MCF 10A (cell line): ENCODE data around the gene SSBP3. TPM values are rescaled to one million over a fixed set of nuclear protein-coding genes. Genes with fewer than 3 reads are reported as not detected.
A peak's percentile ranks its signal among the peaks of the same experiment; 100 is the strongest.

Experiments
- BruUV-seq: library from RNA; stranded (reverse); fragments of 400-500 nt; replicated peaks from 2 replicates; lab custom pipeline; 2021; lab: Mats Ljungman, UMichigan
- CTCF ChIA-PET: fragments of 300-600 bp; sonication (Branson Sonifier 250); formaldehyde crosslinking; extraction: SDS; loops from one replicate; lab custom pipeline; 2021; ENCODE audit warnings: antibody characterized with exemption, inconsistent platforms; lab: Yijun Ruan, JAX
- POLR2A ChIA-PET: fragments of 300-600, 350-650 bp; sonication (Branson Sonifier 250); formaldehyde crosslinking; extraction: SDS; loops from one replicate; lab custom pipeline; 2020; ENCODE audit warnings: antibody characterized with exemption, inconsistent platforms; lab: Yijun Ruan, JAX
- DNase-seq: peaks from one replicate; pipeline ENCODE4 v3.0.0-alpha.2; 2018; ENCODE audit not compliant: unreplicated experiment
- H3K27ac Mint-ChIP-seq: one replicate; pipeline ENCODE4 v1.8.0; 2022; ENCODE audit warnings: mild to moderate bottlenecking, low read depth, mixed read lengths; ENCODE audit not compliant: unreplicated experiment
- H3K27me3 Mint-ChIP-seq: one replicate; pipeline ENCODE4 v1.8.0; 2022; ENCODE audit warnings: mixed read lengths; ENCODE audit not compliant: insufficient read depth, unreplicated experiment
- H3K36me3 Mint-ChIP-seq: one replicate; pipeline ENCODE4 v1.8.0; 2022; ENCODE audit warnings: mild to moderate bottlenecking, moderate library complexity, mixed read lengths; ENCODE audit not compliant: insufficient read depth, unreplicated experiment
- H3K4me1 Mint-ChIP-seq: one replicate; pipeline ENCODE4 v1.8.0; 2022; ENCODE audit warnings: mixed read lengths; ENCODE audit not compliant: insufficient read depth, unreplicated experiment
- H3K4me3 Mint-ChIP-seq: one replicate; pipeline ENCODE4 v1.8.0; 2022; ENCODE audit warnings: mild to moderate bottlenecking, moderate library complexity, mixed read lengths; ENCODE audit not compliant: unreplicated experiment
- H3K9me3 Mint-ChIP-seq: one replicate; pipeline ENCODE4 v1.8.0; 2022; ENCODE audit warnings: mixed read lengths; ENCODE audit not compliant: unreplicated experiment
- CTCF ChIP-seq: fragments of 200-600 bp; IDR thresholded peaks from one replicate; pipeline ENCODE4 v1.8.0; 2022; ENCODE audit warnings: antibody characterized with exemption, mild to moderate bottlenecking; ENCODE audit not compliant: unreplicated experiment
- intact Hi-C: fragments of 100-400 bp; cut with micrococcal nuclease; formaldehyde crosslinking; loops from 2 replicates; pipeline ENCODE4 v1.14.1; 2022
- total RNA-seq: library from RNA; stranded (reverse); gene quantifications from 2 replicates; pipeline ENCODE4 v1.2.3, GENCODE V29; 2022

The SSBP3 gene
- total RNA-seq, 1 experiment from 2014 or later: 8.6 TPM

- BruUV-seq: no TSS peak
- Mint-ChIP-seq H3K36me3 (no peaks in the 10 kb centered on the region), H3K4me3 (no peak overlapping the region), H3K4me1 (no peaks in the 10 kb centered on the region), H3K27ac (no peak overlapping the region), H3K9me3 (no peaks in the 10 kb centered on the region), H3K27me3 (no peaks in the 10 kb centered on the region)
- no peak for TF ChIP-seq CTCF
- POLR2A ChIA-PET: no interaction called here
- no peak for DNase-seq
- intact Hi-C loops: loop anchor here (1.0 kb wide), 1 partner anchor 178 kb away; no protein-coding TSS in a partner anchor
- CTCF ChIA-PET: no interaction called here
Measured at GRCh38 chr1:54311506-54311905, 94.7 kb downstream of the SSBP3 start.

DNA sequence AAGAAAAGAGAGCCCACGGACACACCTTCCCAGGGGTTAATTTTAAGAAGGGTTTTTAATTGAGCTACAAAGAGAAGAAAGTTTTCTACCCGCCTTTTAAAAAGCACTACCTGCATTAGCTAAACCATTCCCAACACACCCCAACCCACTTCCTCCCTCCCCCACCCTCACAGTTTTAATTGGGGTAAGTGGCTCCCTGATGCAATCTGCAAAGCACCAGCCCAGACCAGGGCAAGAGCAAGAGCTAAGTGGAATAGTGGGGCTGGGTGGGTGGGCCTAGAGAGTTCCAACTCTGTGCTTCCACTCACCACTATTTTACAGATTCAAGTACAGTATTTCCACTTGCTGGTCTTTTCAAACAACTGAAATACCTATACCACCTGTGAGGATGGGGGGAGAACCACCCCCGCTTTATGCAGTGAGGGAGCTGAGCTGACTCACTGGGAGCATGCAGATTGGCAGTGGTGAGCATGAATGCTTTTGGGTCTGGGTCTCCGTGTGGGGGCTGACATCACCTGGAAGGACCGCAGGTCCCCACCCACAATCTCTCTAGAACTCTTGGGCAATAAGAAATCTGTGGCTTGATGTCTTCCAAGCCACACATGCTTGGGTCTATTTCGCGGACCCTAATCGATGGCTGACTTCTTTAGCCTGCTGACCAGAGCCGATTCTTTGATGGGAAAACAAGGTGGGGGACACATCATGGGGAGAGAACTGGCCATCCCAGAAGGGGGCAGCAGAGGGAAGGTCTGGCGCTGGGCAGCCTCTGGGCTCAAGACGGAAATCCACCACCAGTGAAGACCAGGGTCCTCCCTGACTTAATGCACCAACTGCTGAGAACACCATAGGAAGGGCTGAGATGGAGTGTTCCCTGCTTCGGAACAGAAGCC, 95.5 kb downstream of the SSBP3 start:
- TF ChIP-seq CTCF: peak; percentile 15
- Mint-ChIP-seq H3K27me3 (no peaks in the 10 kb centered on the region), H3K4me1 (no peaks in the 10 kb centered on the region), H3K4me3 (no peak overlapping the region), H3K36me3 (no peaks in the 10 kb centered on the region), H3K27ac (no peak overlapping the region), H3K9me3 (no peaks in the 10 kb centered on the region)
- no TSS peak for BruUV-seq
- ChIA-PET CTCF (interaction anchor here (0.6 kb wide), 1 partner anchor 172 kb away, joined by 3 read pairs; no protein-coding TSS in a partner anchor), POLR2A (interaction anchor here (0.6 kb wide), 1 partner anchor 133 kb away, joined by 3 read pairs; no protein-coding TSS in a partner anchor)
- DNase-seq: peak; percentile 41
- intact Hi-C loops: loop anchor here (1.0 kb wide), 1 partner anchor 179 kb away; no protein-coding TSS in a partner anchor

- Mint-ChIP-seq H3K36me3 (no peaks in the 10 kb centered on the region), H3K27me3 (no peaks in the 10 kb centered on the region), H3K4me1 (no peaks in the 10 kb centered on the region), H3K27ac (no peak overlapping the region), H3K4me3 (no peak overlapping the region), H3K9me3 (no peaks in the 10 kb centered on the region)
- BruUV-seq: no TSS peak
- intact Hi-C loops: no loop called here
- no peak for TF ChIP-seq CTCF
- no peak for DNase-seq
- POLR2A ChIA-PET: no interaction called here
- CTCF ChIA-PET: interaction anchor here (1.3 kb wide), 1 partner anchor 11 kb away, joined by 5 read pairs; no protein-coding TSS in a partner anchor
Measured at GRCh38 chr1:54309631-54310366, 96.4 kb downstream of the SSBP3 start.

DNA sequence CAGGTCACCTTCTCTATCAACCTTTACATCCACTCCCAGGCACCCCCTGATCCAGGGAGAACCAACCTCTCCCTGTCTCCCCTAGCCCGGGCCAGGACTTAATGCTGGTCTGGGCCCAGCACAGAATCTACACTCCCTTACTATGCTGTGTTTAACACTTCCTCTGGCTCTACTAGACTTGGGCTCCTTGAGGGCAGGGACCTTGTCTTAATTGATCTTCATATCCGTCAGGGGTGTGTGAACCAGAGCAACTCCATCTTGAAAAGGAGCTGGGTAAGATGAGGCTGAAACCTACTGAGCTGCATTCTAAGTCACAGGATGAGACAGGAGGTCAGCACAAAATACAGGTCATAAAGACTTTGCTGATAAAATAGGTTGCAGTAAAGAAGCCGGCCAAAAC, 98.9 kb downstream of the SSBP3 start:
- Mint-ChIP-seq H3K27ac (no peak overlapping the region), H3K36me3 (no peaks in the 10 kb centered on the region), H3K4me1 (no peaks in the 10 kb centered on the region), H3K27me3 (no peaks in the 10 kb centered on the region), H3K4me3 (no peak overlapping the region), H3K9me3 (no peaks in the 10 kb centered on the region)
- intact Hi-C loops: no loop called here
- DNase-seq: no peak
- ChIA-PET POLR2A (no interaction called here), CTCF (interaction anchor here (0.6 kb wide), 1 partner anchor 96 kb away, joined by 3 read pairs; no protein-coding TSS in a partner anchor)
- TF ChIP-seq CTCF: no peak
- BruUV-seq: no TSS peak
